GM23248 (cell line): ENCODE data around the gene OPHN1.

Experiments used
- EZH2 ChIP-seq: fragments of 200-600 bp; sonication (generic); IDR thresholded peaks from 2 replicates; pipeline ENCODE4 v1.6.1; 2018; ENCODE audit warnings: antibody characterized with exemption, mild to moderate bottlenecking; ENCODE audit not compliant: insufficient read depth, poor library complexity, severe bottlenecking
- EZH2phosphoT487 ChIP-seq: fragments of 200-600 bp; sonication (generic); IDR thresholded peaks from 2 replicates; pipeline ENCODE4 v1.6.1; 2018; ENCODE audit warnings: antibody characterized with exemption, moderate library complexity, mild to moderate bottlenecking, low read depth; ENCODE audit not compliant: insufficient read depth

DNA sequence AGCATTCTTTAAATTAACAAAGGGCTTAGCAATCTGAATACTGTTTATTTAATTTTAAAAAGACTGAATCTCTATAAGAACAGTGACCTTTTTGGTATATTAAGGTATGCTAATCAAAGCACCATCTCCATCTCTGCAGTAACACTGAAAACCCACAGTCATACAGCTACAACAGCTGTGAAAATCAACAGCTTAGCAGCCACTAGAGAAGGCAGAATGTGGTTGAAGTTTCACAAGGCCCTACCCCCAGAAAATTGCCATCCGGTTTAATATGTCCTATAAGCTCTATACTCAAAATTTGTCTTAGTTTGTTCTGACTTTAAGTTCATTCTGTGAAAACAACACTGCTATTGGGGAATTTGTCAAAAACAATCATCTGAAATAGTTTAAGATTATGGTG, 128.7 kb downstream of the OPHN1 start:
- TF ChIP-seq EZH2phosphoT487 (no peak), EZH2 (no peak)
